Prostate gland (tissue), 2 donors: ENCODE results near the gene EBLN2. TPM values are rescaled to one million over a fixed set of nuclear protein-coding genes. Genes with fewer than 3 reads are reported as not detected.

Source experiments
- DNase-seq: peaks from one replicate; pipeline ENCODE4 v3.0.0-alpha.2; 2019; ENCODE audit warnings: low spot score
- H3K27ac ChIP-seq, 2 donors: fragments of 200-600 bp; sonication (generic); 2 replicates each; pipeline ENCODE4 v1.5.1; 2017 to 2019
- H3K27me3 ChIP-seq: fragments of 200-600 bp; sonication (generic); replicated peaks from 2 replicates; pipeline ENCODE4 v1.5.1; 2019; ENCODE audit not compliant: insufficient read depth
- H3K36me3 ChIP-seq, 2 donors: fragments of 200-600 bp; sonication (generic); 1 replicate in 1 of 2; 2 replicates in 1 of 2; pipeline versions ENCODE4 v1.5.1 to v1.8.1; 2017 to 2019
- H3K4me1 ChIP-seq: fragments of 200-600 bp; sonication (generic); replicated peaks from 2 replicates; pipeline ENCODE4 v1.5.1; 2019
- H3K4me3 ChIP-seq, 2 donors: fragments of 200-600 bp; sonication (generic); 2 replicates each; pipeline ENCODE4 v1.5.1; 2017 to 2019
- H3K9me3 ChIP-seq: fragments of 200-600 bp; sonication (generic); 2 replicates; pipeline ENCODE4 v1.5.1; 2017
- CTCF ChIP-seq, 4 experiments: fragments of 200-600 bp in 2 of 4; fragments of 450-650 bp in 2 of 4; sonication (generic) in 2 of 4; IDR thresholded peaks; 1 replicate in 3 of 4; 2 replicates in 1 of 4; pipeline ENCODE4 v1.5.1; 2016 to 2019; ENCODE audit warnings: antibody characterized with exemption in 4 of 4, mild to moderate bottlenecking in 2 of 4, moderate library complexity in 2 of 4
- POLR2A ChIP-seq: fragments of 450-650 bp; IDR thresholded peaks from one replicate; pipeline ENCODE4 v1.6.1; 2016; ENCODE audit warnings: antibody characterized with exemption, mild to moderate bottlenecking
- POLR2AphosphoS5 ChIP-seq: sonication (generic); formaldehyde crosslinking; IDR thresholded peaks from one replicate; pipeline ENCODE4 v1.6.1; 2017; ENCODE audit warnings: antibody characterized with exemption
- WGBS: methylation state at CpG from one replicate; pipeline ENCODE4 v1.1.5; 2018; 5-methylcytosine and 5-hydroxymethylcytosine counted together
- intact Hi-C: fragments of 100-400 bp; cut with DNase I; formaldehyde crosslinking; loops from one replicate; pipeline ENCODE4 v1.14.2; 2022
- total RNA-seq, 2 donors: library from RNA; depleted of rRNA; stranded (reverse); fragments of >200 nt; gene quantifications; one replicate each; pipeline ENCODE4 v1.1.0, GENCODE V29; 2016

The EBLN2 gene
- total RNA-seq, 2 donors from 2014 or later: 0.82 to 4.1 TPM

- intact Hi-C loops: no loop called here
These were observed 33.5 kb downstream of the EBLN2 start for GRCh38 chr3:73094951-73095350.

GRCh38 chr3:73096169-73096568, 34.7 kb downstream of the EBLN2 start:
- intact Hi-C loops: no loop called here
- no peaks in the 10 kb centered on the region for H3K36me3 ChIP-seq
- no peaks in the 10 kb centered on the region for H3K9me3 ChIP-seq
- H3K27me3 ChIP-seq: no peaks in the 10 kb centered on the region
- H3K4me3 ChIP-seq: no peak overlapping the region
- no peak for DNase-seq
- TF ChIP-seq CTCF (IDR thresholded peaks at IDR 0.05) (no peak), POLR2A (no peak), POLR2AphosphoS5 (no peak)
- no peaks in the 10 kb centered on the region for H3K4me1 ChIP-seq
- no peak overlapping the region for H3K27ac ChIP-seq
- 92% methylated on average over 2 of the region's 2 CpGs for WGBS

More at GRCh38 chr3:73094951-73095350, 33.5 kb downstream of the EBLN2 start:
- H3K27ac ChIP-seq: no peak overlapping the region
- TF ChIP-seq CTCF (IDR thresholded peaks at IDR 0.05): no peak
- TF ChIP-seq POLR2A: no peak
- TF ChIP-seq POLR2AphosphoS5: no peak
- WGBS: 85% methylated on average over 12 of the region's 12 CpGs
- H3K4me1 ChIP-seq: no peaks in the 10 kb centered on the region
- DNase-seq: no peak
- H3K4me3 ChIP-seq: no peak overlapping the region
- no peaks in the 10 kb centered on the region for H3K27me3 ChIP-seq
- no peaks in the 10 kb centered on the region for H3K36me3 ChIP-seq
- no peaks in the 10 kb centered on the region for H3K9me3 ChIP-seq

- no peaks in the 10 kb centered on the region for H3K4me1 ChIP-seq
- no peaks in the 10 kb centered on the region for H3K9me3 ChIP-seq
- no peak for TF ChIP-seq POLR2AphosphoS5
- TF ChIP-seq CTCF (IDR thresholded peaks at IDR 0.05): no peak
- no peak for TF ChIP-seq POLR2A
- no peak for DNase-seq
- no peak overlapping the region for H3K4me3 ChIP-seq
- H3K27me3 ChIP-seq: no peaks in the 10 kb centered on the region
- no peaks in the 10 kb centered on the region for H3K36me3 ChIP-seq
- 100% methylated on average over 2 of the region's 2 CpGs for WGBS
- intact Hi-C loops: no loop called here
- no peak overlapping the region for H3K27ac ChIP-seq
These were observed 36.6 kb downstream of the EBLN2 start for GRCh38 chr3:73098026-73098425.

GRCh38 chr3:73098873-73099272, 37.4 kb downstream of the EBLN2 start:
- Histone ChIP-seq H3K27ac (no peak overlapping the region), H3K27me3 (no peaks in the 10 kb centered on the region), H3K4me3 (no peak overlapping the region), H3K9me3 (no peaks in the 10 kb centered on the region), H3K4me1 (no peaks in the 10 kb centered on the region), H3K36me3 (no peaks in the 10 kb centered on the region)
- WGBS: 97% methylated on average over 1 of the region's 1 CpG
- TF ChIP-seq CTCF (IDR thresholded peaks at IDR 0.05) (no peak), POLR2A (no peak), POLR2AphosphoS5 (no peak)
- no peak for DNase-seq
- intact Hi-C loops: no loop called here

- H3K9me3 ChIP-seq: no peaks in the 10 kb centered on the region
- H3K36me3 ChIP-seq: no peaks in the 10 kb centered on the region
- DNase-seq: peak; percentile 89
- WGBS: 19% methylated on average over 9 of the region's 9 CpGs
- no peaks in the 10 kb centered on the region for H3K4me1 ChIP-seq
- H3K27me3 ChIP-seq: no peaks in the 10 kb centered on the region
- H3K4me3 ChIP-seq: no peak overlapping the region
- intact Hi-C loops: loop anchor here (1.0 to 10.0 kb wide), 5 partner anchors 224 to 746 kb away; partner anchors contain the start of gene PDZRN3
- no peak overlapping the region for H3K27ac ChIP-seq
- peak; percentile 48 for TF ChIP-seq POLR2AphosphoS5
- peak; percentile 91 to 95 (median 93) for TF ChIP-seq CTCF (IDR thresholded peaks at IDR 0.05)
- TF ChIP-seq POLR2A: no peak
These were observed 39.5 kb downstream of the EBLN2 start for GRCh38 chr3:73100741-73101559.
